IPS-11a (cell line): ENCODE measurements around the gene TEX36.
"Not testable (repeated sequence)": the region's sequence is repeated elsewhere in the genome, so short reads cannot be mapped to it uniquely, and the experiment has no call there.

Experiments used
- H3K4me3 ChIP-seq: one replicate; pipeline ENCODE4 v1.5.1; 2013; ENCODE audit warnings: low read depth, low read length, control low read depth

TEX36 gene, protein sequence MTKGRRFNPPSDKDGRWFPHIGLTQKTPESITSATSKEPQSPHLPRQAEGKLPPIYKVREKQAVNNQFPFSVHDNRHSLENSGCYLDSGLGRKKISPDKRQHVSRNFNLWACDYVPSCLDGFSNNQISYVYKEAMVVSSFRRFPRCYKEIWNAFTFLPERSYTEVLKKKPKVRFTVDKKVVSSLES

DNA sequence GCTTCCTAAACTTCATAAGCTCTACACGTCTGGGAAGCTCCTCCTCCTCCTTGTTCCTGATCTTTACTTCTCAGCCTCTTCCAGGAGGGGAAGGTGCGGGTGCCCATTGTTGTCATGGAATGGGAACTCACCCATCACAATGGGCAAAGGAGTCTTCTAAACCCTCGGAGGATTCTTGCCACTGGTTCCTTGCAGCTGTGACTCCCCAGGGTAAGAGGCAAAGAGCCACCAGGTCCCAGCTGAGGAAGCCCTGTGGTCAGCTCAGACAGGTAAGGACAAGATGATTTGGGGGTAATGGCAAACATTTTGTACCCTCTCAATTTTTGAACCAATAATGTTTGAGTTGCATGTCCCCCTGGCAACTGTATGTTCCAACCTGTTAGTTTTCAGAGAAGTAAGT is at the start of gene TEX36:
TEX36 (minus strand) TSS at position 101 of the 400 bp plus-strand sequence. CDS start 174 bp downstream, outside the sequence.
- H3K4me3 ChIP-seq, result no peak within 1 kb of the TSS

DNA sequence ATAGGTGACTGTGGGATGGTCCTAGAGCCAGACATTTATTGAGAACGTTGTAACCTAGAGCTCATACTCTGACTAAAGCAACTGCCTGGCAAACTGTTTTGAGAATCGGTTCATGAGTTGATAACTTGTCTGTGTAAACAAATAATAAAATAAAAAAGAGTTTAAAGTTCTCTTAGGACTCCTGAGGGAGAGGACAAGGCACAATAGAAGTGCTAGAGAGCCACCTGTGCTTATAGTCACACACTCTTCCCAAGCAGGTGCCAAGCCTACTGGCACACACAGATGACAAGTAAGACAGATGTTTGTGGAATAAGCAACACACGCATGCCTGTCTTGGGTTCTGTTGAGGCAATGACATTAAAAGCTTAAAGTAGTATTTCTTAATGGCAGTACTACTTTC is 44.5 kb upstream of the TEX36 start:
- no peak overlapping the region for H3K4me3 ChIP-seq

GRCh38 chr10:125726914-125727313 is 44.0 kb upstream of the TEX36 start:
- H3K4me3 ChIP-seq, result no peak overlapping the region

- H3K4me3 ChIP-seq, result no peak overlapping the region
Observed at GRCh38 chr10:125722811-125723210, 39.8 kb upstream of the TEX36 start.

DNA sequence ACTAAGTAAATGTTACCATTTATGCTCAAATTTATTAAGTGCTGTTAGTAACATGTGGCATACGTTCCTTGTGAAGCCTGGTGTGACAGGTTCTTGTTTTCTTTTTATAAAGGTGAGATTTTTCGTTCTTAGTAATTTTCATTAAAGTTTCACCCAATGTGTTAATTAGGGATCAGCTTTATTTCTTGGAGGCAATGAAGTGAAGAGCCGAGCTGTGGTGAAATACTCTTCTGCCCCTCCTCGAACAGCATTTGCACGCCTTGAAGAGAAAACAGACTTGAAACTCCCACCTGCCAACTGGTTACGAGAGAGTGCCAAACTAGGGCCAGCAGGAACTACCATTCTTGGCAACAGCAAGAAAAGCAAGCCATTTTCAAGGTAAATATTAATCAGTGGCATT is 38.1 kb upstream of the TEX36 start:
- no peak overlapping the region for H3K4me3 ChIP-seq

GRCh38 chr10:125720002-125720382 is 37.0 kb upstream of the TEX36 start:
- H3K4me3 ChIP-seq, result peak overlapping the region; percentile 96

GRCh38 chr10:125719173-125720001 is 36.4 kb upstream of the TEX36 start, which contains the start of gene EDRF1:
TSS of gene EDRF1 (plus strand) at chr10:125719709. CDS start at chr10:125719808, 99 bp downstream.
- peak within 1 kb of the TSS; percentile 96 for H3K4me3 ChIP-seq

DNA sequence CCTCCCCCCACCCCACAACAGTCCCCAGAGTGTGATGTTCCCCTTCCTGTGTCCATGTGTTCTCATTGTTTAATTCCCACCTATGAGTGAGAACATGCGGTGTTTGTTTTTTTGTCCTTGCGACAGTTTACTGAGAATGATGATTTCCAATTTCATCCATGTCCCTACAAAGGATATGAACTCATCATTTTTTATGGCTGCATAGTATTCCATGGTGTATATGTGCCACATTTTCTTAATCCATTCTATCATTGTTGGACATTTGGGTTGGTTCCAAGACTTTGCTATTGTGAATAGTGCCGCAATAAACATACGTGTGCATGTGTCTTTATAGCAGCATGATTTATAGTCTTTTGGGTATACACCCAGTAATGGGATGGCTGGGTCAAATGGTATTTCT is 31.8 kb upstream of the TEX36 start:
- not testable (repeated sequence) for H3K4me3 ChIP-seq

DNA sequence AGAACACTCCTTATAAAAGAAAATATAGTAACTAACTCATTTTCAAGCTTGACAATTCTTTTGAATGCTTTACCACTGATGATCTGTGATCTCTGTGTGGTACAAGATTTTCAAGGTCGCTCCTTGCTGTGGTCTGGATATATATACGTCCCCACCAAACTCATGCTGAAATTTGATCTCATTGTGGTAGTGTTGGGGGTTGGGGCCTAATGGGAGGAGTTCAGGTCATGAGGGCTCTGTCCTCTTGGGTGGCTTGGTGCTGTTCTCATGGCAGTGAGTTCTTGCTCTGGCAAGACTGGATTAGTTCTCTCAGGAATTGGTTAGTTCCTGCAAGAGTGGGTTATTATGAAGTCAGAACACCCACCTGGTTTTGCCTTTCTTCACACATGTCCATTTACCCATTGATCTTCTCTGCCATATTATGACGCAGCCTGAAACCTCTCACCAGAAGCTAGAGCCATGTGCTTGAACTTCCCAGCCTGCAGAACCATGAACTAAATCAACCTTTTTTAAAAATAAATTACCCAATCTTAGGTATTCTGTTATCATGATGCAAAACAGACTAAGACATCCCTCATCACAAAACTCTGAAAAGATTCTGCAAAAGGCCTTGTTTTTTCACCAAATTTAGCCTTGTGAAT is 28.3 kb upstream of the TEX36 start:
- no peak overlapping the region for H3K4me3 ChIP-seq

DNA sequence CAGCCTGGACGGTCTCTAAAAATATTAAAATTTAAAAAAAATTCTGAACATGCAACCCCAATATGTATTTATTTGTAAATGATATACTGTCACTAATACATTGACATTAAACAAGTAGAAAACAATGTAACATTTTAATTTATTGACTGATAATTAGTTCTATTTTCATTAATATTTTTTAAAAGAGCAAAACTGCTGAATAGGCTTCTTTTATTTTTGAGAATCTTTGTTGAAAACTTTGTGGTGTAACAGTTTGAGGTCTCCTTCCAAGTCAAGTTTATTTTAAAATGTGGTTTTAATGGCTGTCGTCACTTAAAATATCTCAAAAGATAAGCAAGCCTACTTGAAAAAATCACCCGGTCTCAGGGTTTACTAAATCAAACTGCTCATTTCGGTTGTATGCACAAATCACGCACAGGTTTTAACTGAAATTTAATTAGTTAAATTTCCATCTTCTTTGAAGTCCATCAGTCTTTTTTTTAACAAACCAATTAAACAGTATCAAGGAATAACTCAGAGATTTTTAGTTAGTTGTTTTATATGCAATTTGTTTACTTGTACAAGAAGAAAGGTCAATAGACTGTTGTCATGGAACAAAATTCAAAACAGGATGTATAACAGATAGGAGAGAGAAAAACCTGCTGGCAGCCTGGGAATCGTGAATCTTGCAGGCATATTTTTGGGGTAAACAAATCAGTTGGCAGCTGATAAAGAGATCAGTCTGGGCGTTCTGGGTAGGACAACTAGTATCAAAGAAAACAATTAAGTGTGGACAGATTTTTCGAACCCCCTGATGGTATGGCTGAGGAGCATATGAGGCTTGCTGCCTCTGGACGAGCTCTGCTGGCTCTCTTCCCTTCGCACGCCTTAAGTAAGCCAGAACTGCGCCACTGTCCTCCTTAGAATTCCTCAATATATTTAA is 26.9 kb upstream of the TEX36 start:
- H3K4me3 ChIP-seq, result no peak overlapping the region

GRCh38 chr10:125708971-125709503 is 26.1 kb upstream of the TEX36 start:
- no peak overlapping the region for H3K4me3 ChIP-seq

GRCh38 chr10:125707541-125708468 is 24.8 kb upstream of the TEX36 start:
- no peak overlapping the region for H3K4me3 ChIP-seq

- H3K4me3 ChIP-seq, result no peak overlapping the region
Observed at GRCh38 chr10:125700355-125700911, 17.5 kb upstream of the TEX36 start.

DNA sequence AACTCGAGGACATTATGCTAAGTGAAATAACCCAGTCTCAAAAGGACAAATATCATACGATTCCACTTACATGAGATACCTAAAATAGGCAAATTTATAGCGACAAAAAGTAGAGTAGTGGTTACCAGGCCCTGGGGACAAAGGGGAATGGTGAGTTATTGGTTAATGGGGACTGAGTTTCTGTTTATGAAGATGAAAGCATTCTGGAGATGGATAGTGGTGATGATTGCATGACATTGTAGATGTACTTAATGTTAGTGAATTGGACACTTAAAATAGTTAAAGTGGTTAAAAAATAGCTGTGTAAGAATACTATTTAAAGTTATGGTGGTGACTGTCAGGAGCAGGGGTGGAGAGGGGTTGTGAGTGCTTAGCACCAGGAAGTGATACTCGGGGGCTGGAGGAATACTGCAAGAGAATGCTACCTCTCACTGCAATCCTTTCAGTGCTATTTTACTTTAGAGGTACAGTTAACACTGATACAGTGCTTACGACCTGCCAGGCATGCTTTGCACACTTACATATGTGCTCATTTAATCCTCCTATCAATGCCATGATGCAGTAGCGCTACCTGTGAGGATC is 16.7 kb upstream of the TEX36 start:
- H3K4me3 ChIP-seq, result no peak overlapping the region

GRCh38 chr10:125698481-125698998 is 15.6 kb upstream of the TEX36 start:
- H3K4me3 ChIP-seq, result no peak overlapping the region

GRCh38 chr10:125696884-125697283 is 13.9 kb upstream of the TEX36 start:
- not testable (repeated sequence) for H3K4me3 ChIP-seq

GRCh38 chr10:125694883-125695282 is 11.9 kb upstream of the TEX36 start:
- H3K4me3 ChIP-seq, result no peak overlapping the region

GRCh38 chr10:125693524-125693847 is 10.5 kb upstream of the TEX36 start:
- no peak overlapping the region for H3K4me3 ChIP-seq
